ENCODE measurements around the gene GHDC.
"Not testable (repeated sequence)": the region's sequence is repeated elsewhere in the genome, so short reads cannot be mapped to it uniquely, and the experiment has no call there.

Gene GHDC

GRCh38 chr17:42193969-42194899, at the start of gene GHDC:
GHDC (minus strand) TSS chr17:42194494; CDS start chr17:42193581, 913 bp downstream.
- peak; percentile 84 for DNase-seq (ENCODE audit: low spot score)

- no peak for DNase-seq (ENCODE audit: low spot score)
Observed at GRCh38 chr17:42243493-42243982, 49.2 kb upstream of the GHDC start.

- DNase-seq (ENCODE audit: low spot score) = no peak
Observed at GRCh38 chr17:42241871-42242270, 47.6 kb upstream of the GHDC start.

- DNase-seq (ENCODE audit: low spot score) = not testable (repeated sequence)
Observed at GRCh38 chr17:42240863-42241262, 46.6 kb upstream of the GHDC start.

GRCh38 chr17:42240201-42240600, 45.9 kb upstream of the GHDC start:
- no peak for DNase-seq (ENCODE audit: low spot score)

- not testable (repeated sequence) for DNase-seq (ENCODE audit: low spot score)
Observed at GRCh38 chr17:42239576-42239975, 45.3 kb upstream of the GHDC start.

- no peak for DNase-seq (ENCODE audit: low spot score)
Observed at GRCh38 chr17:42236760-42237159, 42.5 kb upstream of the GHDC start.

GRCh38 chr17:42233994-42234393, 39.7 kb upstream of the GHDC start:
- DNase-seq (ENCODE audit: low spot score) = no peak

GRCh38 chr17:42233156-42233555, 38.9 kb upstream of the GHDC start:
- DNase-seq (ENCODE audit: low spot score) = no peak

GRCh38 chr17:42230225-42230624, 35.9 kb upstream of the GHDC start:
- no peak for DNase-seq (ENCODE audit: low spot score)

- DNase-seq (ENCODE audit: low spot score) = no peak
Observed at GRCh38 chr17:42227849-42228700, 33.8 kb upstream of the GHDC start.

- no peak for DNase-seq (ENCODE audit: low spot score)
Observed at GRCh38 chr17:42225646-42226045, 31.4 kb upstream of the GHDC start.

- no peak for DNase-seq (ENCODE audit: low spot score)
Observed at GRCh38 chr17:42224651-42225050, 30.4 kb upstream of the GHDC start.

GRCh38 chr17:42221886-42222745, 27.8 kb upstream of the GHDC start:
- peak; percentile 70 for DNase-seq (ENCODE audit: low spot score)

- DNase-seq (ENCODE audit: low spot score) = not testable (repeated sequence)
Observed at GRCh38 chr17:42219280-42219679, 25.0 kb upstream of the GHDC start.

- no peak for DNase-seq (ENCODE audit: low spot score)
Observed at GRCh38 chr17:42214156-42214555, 19.9 kb upstream of the GHDC start.

GRCh38 chr17:42212382-42212781, 18.1 kb upstream of the GHDC start:
- DNase-seq (ENCODE audit: low spot score) = no peak

GRCh38 chr17:42211921-42212341, 17.6 kb upstream of the GHDC start:
- DNase-seq (ENCODE audit: low spot score) = not testable (repeated sequence)

- DNase-seq (ENCODE audit: low spot score) = no peak
Observed at GRCh38 chr17:42210046-42210445, 15.8 kb upstream of the GHDC start.

GRCh38 chr17:42206153-42206612, 11.9 kb upstream of the GHDC start:
- not testable (repeated sequence) for DNase-seq (ENCODE audit: low spot score)

GRCh38 chr17:42203354-42203753, 9.1 kb upstream of the GHDC start:
- no peak for DNase-seq (ENCODE audit: low spot score)

Measured in hematopoietic multipotent progenitor cell treated with erythropoietin and hydrocortisone succinate and interleukin-3 and kit ligand, for 17 days (in vitro differentiated cells).